Measurements from ENCODE around the gene SUSD1. TPM values are rescaled to one million over a fixed set of nuclear protein-coding genes. Genes with fewer than 3 reads are reported as not detected.
A peak's percentile ranks its signal among the peaks of the same experiment; 100 is the strongest.

SUSD1 gene
- polyA plus RNA-seq, 1 of the 3 experiments (the other 2 are of a cell fraction): 8.2 TPM

DNA sequence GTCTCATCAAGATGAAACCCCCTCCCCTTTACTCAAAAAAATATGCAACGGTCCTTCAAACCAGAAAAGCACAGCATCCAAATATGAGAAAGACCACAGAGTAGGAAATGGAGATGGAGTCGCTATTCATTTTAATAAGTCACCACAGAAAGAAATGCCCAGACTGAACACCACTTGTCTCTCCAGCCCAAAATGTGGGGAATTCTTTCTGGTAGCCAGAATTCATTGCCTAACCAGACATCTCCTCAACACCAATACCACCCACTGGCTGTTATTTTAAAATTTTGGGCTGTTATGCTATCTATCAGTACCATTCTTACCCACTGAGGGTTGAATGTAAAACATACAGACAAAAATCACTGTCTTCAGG, 100.1 kb downstream of the SUSD1 start:
- H3K4me2 ChIP-seq: no peak overlapping the region

DNA sequence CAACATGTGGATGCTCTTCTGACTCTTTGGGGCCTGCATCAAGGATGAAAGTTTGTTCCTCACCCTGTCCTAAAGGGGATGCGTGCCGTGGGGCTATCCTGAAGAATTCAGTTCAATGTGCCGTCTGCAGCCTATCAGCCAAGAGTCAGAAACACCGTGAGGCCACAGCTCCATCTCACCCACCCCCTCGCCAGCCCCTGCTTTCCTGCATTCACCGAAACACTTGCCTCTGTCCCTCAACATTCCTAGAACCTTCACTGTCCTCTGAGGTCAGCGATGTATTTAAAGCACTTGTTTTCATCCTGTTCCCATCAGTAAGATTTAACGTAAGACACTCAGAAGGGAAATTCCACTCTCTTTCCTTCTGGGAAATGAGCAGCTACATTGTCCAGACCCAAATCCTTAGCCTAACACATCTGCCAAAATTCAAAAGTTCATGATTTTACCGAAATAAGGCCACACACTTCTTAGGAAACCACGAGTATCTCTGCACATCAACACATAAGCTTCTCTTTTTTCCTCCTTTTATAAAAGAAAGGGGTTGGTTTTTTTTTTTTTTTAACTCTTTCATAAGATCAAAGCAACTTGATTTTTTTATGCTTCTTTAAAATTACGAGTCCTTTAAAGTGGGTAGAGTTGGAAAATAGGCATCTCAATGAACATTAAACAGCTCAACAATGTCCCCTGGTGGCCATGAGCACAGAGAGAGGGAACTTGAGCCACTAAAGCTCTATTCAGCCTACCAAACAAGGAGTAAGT, 100.7 kb downstream of the SUSD1 start:
- H3K4me3 ChIP-seq (ENCODE audit: low read depth in 2 of 2, low read length in 1 of 2): peak overlapping the region in 1 of 2 experiments; percentile 37; a peak in 1 of 4 replicates
- H3K79me2 ChIP-seq (ENCODE audit: insufficient read depth): no peaks in the 10 kb centered on the region
- H3K4me2 ChIP-seq: peak overlapping the region; percentile 0; the same call in 1 of the 2 replicates
- POLR2A ChIA-PET: interaction anchor here (0.6 to 1.0 kb wide), 2 partner anchors 11 to 313 kb away, joined by 3 to 4 read pairs; no protein-coding TSS in a partner anchor
- H3K4me1 ChIP-seq (ENCODE audit: control insufficient read depth in 1 of 2, insufficient read depth in 2 of 2, low read depth in 1 of 2, low read length in 1 of 2): peaks cover 6 to 18% of the 10 kb centered on the region in 2 experiments; a peak in 3 of 4 replicates
- peak; percentile 53 for DNase-seq
- CTCF ChIA-PET: interaction anchor here (0.6 to 4.6 kb wide), 50 partner anchors 9 to 1475 kb away, joined by 3 to 94 read pairs (median 4); no protein-coding TSS in a partner anchor
- H3K9ac ChIP-seq: peak overlapping the region; percentile 44
- no peaks in the 10 kb centered on the region for H3K27me3 ChIP-seq (ENCODE audit: insufficient read depth)
- H3K9me3 ChIP-seq: no peaks in the 10 kb centered on the region
- no peaks in the 10 kb centered on the region for H4K20me1 ChIP-seq (ENCODE audit: insufficient read depth)
- H3K27ac ChIP-seq (ENCODE audit: low read depth in 2 of 2, low read length in 1 of 2): peak overlapping the region; percentile 70 to 85
- H3K36me3 ChIP-seq (replicated peaks in 1 of 2; ENCODE audit: control insufficient read depth in 1 of 2, insufficient read depth in 2 of 2, low read length in 1 of 2): no peaks in the 10 kb centered on the region
- no peaks in the 10 kb centered on the region for H3K9me2 ChIP-seq
- 29% methylated on average over 11 of the region's 11 CpGs for WGBS (ENCODE audit: low lambda C conversion rate)
- peak overlapping the region; percentile 44; the same call in 1 of the 2 replicates for H2AFZ ChIP-seq (ENCODE audit: low read depth)
- peaks cover 10% of the 10 kb centered on the region for H3F3A ChIP-seq (replicated peaks; ENCODE audit: insufficient read depth)
- TF ChIP-seq RXRA (IDR thresholded peaks at IDR 0.05; ENCODE audit: borderline replicate concordance, low read depth) (peak; percentile 81), YY1 (IDR thresholded peaks at IDR 0.05; ENCODE audit: low read depth) (peak; percentile 9; the same call in 1 of the 2 replicates), GATA2 (CRISPR knock-in tag; IDR thresholded peaks at IDR 0.05) (no peak), TEAD4 (IDR thresholded peaks at IDR 0.05; ENCODE audit: borderline replicate concordance, insufficient read depth) (peak; percentile 86), CTCF (IDR thresholded peaks at IDR 0.05) (peak; percentile 99), FOXM1 (IDR thresholded peaks at IDR 0.05; ENCODE audit: low read depth) (peak; percentile 54; the same call in 1 of the 2 replicates), TAF1 (IDR thresholded peaks at IDR 0.05; ENCODE audit: borderline replicate concordance, low read depth, low read length) (no peak), RCOR1 (IDR thresholded peaks at IDR 0.05; ENCODE audit: low read length) (no peak), TCF12 (IDR thresholded peaks at IDR 0.05) (peak; percentile 94), MEF2A (IDR thresholded peaks at IDR 0.05; ENCODE audit: borderline replicate concordance, low read depth) (peak; percentile 93), CHD2 (IDR thresholded peaks at IDR 0.05; ENCODE audit: low read length, partially characterized antibody) (no peak), SIN3A (IDR thresholded peaks at IDR 0.05; ENCODE audit: borderline replicate concordance, low read depth, low read length) (no peak; the same call in 1 of the 2 replicates)
- TF ChIP-seq, protein P1, sequence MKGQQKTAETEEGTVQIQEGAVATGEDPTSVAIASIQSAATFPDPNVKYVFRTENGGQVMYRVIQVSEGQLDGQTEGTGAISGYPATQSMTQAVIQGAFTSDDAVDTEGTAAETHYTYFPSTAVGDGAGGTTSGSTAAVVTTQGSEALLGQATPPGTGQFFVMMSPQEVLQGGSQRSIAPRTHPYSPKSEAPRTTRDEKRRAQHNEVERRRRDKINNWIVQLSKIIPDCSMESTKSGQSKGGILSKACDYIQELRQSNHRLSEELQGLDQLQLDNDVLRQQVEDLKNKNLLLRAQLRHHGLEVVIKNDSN (IDR thresholded peaks at IDR 0.05; ENCODE audit: borderline replicate concordance, low read depth): no peak
- TF ChIP-seq, protein P2, sequence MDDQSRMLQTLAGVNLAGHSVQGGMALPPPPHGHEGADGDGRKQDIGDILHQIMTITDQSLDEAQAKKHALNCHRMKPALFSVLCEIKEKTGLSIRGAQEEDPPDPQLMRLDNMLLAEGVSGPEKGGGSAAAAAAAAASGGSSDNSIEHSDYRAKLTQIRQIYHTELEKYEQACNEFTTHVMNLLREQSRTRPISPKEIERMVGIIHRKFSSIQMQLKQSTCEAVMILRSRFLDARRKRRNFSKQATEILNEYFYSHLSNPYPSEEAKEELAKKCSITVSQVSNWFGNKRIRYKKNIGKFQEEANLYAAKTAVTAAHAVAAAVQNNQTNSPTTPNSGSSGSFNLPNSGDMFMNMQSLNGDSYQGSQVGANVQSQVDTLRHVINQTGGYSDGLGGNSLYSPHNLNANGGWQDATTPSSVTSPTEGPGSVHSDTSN (IDR thresholded peaks at IDR 0.05): peak; percentile 88
- TF ChIP-seq, protein P3, sequence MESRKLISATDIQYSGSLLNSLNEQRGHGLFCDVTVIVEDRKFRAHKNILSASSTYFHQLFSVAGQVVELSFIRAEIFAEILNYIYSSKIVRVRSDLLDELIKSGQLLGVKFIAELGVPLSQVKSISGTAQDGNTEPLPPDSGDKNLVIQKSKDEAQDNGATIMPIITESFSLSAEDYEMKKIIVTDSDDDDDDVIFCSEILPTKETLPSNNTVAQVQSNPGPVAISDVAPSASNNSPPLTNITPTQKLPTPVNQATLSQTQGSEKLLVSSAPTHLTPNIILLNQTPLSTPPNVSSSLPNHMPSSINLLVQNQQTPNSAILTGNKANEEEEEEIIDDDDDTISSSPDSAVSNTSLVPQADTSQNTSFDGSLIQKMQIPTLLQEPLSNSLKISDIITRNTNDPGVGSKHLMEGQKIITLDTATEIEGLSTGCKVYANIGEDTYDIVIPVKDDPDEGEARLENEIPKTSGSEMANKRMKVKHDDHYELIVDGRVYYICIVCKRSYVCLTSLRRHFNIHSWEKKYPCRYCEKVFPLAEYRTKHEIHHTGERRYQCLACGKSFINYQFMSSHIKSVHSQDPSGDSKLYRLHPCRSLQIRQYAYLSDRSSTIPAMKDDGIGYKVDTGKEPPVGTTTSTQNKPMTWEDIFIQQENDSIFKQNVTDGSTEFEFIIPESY (IDR thresholded peaks at IDR 0.05; ENCODE audit: borderline replicate concordance, low read depth): peak; percentile 56; the same call in 1 of the 2 replicates

More for the DNA sequence above, 100.1 kb downstream of the SUSD1 start:
- peaks cover 10% of the 10 kb centered on the region for H3F3A ChIP-seq (replicated peaks; ENCODE audit: insufficient read depth)
- peak overlapping the region; percentile 44; the same call in 1 of the 2 replicates for H2AFZ ChIP-seq (ENCODE audit: low read depth)
- peaks cover 6 to 18% of the 10 kb centered on the region in 2 experiments; a peak in 3 of 4 replicates for H3K4me1 ChIP-seq (ENCODE audit: control insufficient read depth in 1 of 2, insufficient read depth in 2 of 2, low read depth in 1 of 2, low read length in 1 of 2)
- H3K27ac ChIP-seq (ENCODE audit: low read depth in 2 of 2, low read length in 1 of 2): peak overlapping the region; percentile 70 to 85
- peak overlapping the region in 1 of 2 experiments; percentile 37; a peak in 1 of 4 replicates for H3K4me3 ChIP-seq (ENCODE audit: low read depth in 2 of 2, low read length in 1 of 2)
- no peak for DNase-seq
- no peaks in the 10 kb centered on the region for H3K27me3 ChIP-seq (ENCODE audit: insufficient read depth)
- H3K79me2 ChIP-seq (ENCODE audit: insufficient read depth): no peaks in the 10 kb centered on the region
- H3K9me3 ChIP-seq: no peaks in the 10 kb centered on the region
- no peaks in the 10 kb centered on the region for H3K36me3 ChIP-seq (replicated peaks in 1 of 2; ENCODE audit: control insufficient read depth in 1 of 2, insufficient read depth in 2 of 2, low read length in 1 of 2)
- H4K20me1 ChIP-seq (ENCODE audit: insufficient read depth): no peaks in the 10 kb centered on the region
- 23% methylated on average over 2 of the region's 2 CpGs for WGBS (ENCODE audit: low lambda C conversion rate)
- no peak for TF ChIP-seq EP300 (IDR thresholded peaks at IDR 0.05; ENCODE audit: borderline replicate concordance in 1 of 2, low read depth in 1 of 2, low read length in 1 of 2)
- TF ChIP-seq SMC3 (IDR thresholded peaks at IDR 0.05; ENCODE audit: low read depth, low read length): no peak
- TF ChIP-seq GABPA (IDR thresholded peaks at IDR 0.05; ENCODE audit: low read depth): 0 out of 2 replicates have a peak, but pooled peaks have one; percentile 3
- H3K9ac ChIP-seq: peak overlapping the region; percentile 44; the same call in 1 of the 2 replicates
- H3K9me2 ChIP-seq: no peaks in the 10 kb centered on the region
- CTCF ChIA-PET: interaction anchor here (0.6 to 4.6 kb wide), 45 partner anchors 9 to 745 kb away, joined by 3 to 94 read pairs (median 4); no protein-coding TSS in a partner anchor
- POLR2A ChIA-PET: interaction anchor here (0.6 to 1.0 kb wide), 2 partner anchors 11 to 314 kb away, joined by 3 to 4 read pairs; no protein-coding TSS in a partner anchor

Measured in SK-N-SH (cell line).